H7 (cell line): Measurements from ENCODE around the gene KLHL2. TPM values are rescaled to one million over a fixed set of nuclear protein-coding genes. Genes with fewer than 3 reads are reported as not detected.
"Not testable (repeated sequence)": the region's sequence is repeated elsewhere in the genome, so short reads cannot be mapped to it uniquely, and the experiment has no call there.

ENCODE experiments used
- DNase-seq: peaks from one replicate; pipeline ENCODE4 v3.0.0; 2012
- H3K27me3 ChIP-seq: 2 replicates; pipeline ENCODE4 v1.6.0; 2011; ENCODE audit warnings: mild to moderate bottlenecking, low read length; ENCODE audit not compliant: control insufficient read depth, insufficient read depth
- H3K36me3 ChIP-seq: replicated peaks from 2 replicates; pipeline ENCODE4 v1.5.1; 2011; ENCODE audit warnings: low read length; ENCODE audit not compliant: control insufficient read depth, insufficient read depth
- H3K4me3 ChIP-seq: 2 replicates; pipeline ENCODE4 v1.5.1; 2011; ENCODE audit warnings: low read depth, mild to moderate bottlenecking, control low read depth, low read length, moderate library complexity; ENCODE audit not compliant: insufficient read depth
- total RNA-seq: library from RNA; depleted of rRNA; stranded (reverse); fragments of >200 nt; shearing (Covaris generic); gene quantifications from 2 replicates; pipeline ENCODE4 v1.2.3, GENCODE V29; 2014

Gene KLHL2
- total RNA-seq, 1 experiment from 2014 or later, result 9.6 TPM

DNA sequence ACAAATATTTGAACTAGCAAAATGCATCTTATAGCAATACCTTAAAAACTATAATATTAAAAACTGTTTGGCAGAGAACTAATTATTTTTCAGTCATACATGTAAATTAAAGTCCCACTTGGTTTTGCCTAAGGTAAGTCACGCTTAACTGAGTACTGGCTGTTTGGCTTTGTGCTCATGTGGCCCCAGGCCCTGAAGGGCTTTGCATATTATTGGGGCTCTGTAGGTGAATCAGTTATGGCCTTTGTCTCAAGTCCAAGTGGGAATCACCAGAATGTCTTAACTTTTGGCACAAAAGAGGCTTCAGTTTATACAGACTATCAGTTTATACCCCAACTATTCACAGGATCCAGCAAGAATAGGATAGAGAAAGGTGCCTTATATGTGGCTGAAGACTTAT is 29.5 kb downstream of the KLHL2 start:
- not testable (repeated sequence) for H3K4me3 ChIP-seq, DNase-seq, H3K36me3 ChIP-seq, H3K27me3 ChIP-seq

DNA sequence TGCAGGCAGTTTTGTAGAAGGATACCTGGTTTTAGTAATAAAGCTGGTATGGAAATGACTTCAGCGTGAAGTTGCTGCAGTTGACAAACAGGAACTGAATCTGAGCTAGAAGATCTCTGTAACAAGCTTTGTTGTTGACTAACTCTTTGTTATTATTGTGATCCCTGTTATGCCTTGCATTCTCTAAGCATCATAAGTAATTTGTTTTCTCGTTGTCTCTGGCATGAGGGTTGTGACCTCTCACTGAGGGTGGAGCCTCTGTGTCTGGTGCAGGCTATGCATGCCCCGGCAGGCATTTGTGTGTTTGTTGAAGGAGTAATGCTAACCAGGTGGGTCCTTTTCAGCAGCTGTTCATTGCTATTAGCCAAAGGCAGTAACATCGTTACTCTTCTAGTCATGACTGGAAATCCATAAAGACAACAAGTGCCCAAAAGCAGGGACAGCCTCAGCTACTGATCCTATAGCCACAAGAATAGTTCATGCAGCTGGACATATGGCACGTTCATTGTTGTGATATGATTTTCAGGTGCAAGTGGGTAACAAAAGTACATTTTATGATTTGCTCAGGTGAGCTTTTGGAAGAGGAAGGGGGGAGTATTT is 30.8 kb downstream of the KLHL2 start:
- not testable (repeated sequence) for DNase-seq, H3K4me3 ChIP-seq

GRCh38 chr4:165240761-165241160 is 33.4 kb downstream of the KLHL2 start:
- not testable (repeated sequence) for DNase-seq, H3K4me3 ChIP-seq, H3K27me3 ChIP-seq, H3K36me3 ChIP-seq

More for the DNA sequence above, 30.8 kb downstream of the KLHL2 start:
- H3K36me3 ChIP-seq, H3K27me3 ChIP-seq: not testable (repeated sequence)

DNA sequence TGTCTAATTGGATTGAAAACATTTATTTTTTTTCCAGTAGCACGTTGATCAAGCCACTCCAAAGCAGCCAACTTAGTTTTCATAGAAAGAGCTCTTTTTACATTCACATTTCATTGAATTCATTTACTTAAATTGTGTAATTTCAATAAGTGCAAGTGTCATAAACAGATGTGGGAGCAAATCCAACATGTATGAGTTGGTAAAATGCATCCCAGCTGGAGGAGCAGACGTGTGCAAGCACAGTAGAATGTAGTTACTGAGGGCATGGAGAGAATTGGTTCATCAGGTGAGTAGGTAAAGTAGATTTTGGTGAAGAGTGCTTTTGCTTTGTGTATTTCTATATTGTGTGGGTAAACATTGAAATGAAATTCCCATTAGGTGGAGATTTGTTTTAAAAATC is 36.8 kb downstream of the KLHL2 start:
- not testable (repeated sequence) for DNase-seq, H3K36me3 ChIP-seq, H3K27me3 ChIP-seq, H3K4me3 ChIP-seq

- not testable (repeated sequence) for H3K27me3 ChIP-seq, H3K36me3 ChIP-seq, DNase-seq, H3K4me3 ChIP-seq
These were observed 37.3 kb downstream of the KLHL2 start for GRCh38 chr4:165244587-165245186.

DNA sequence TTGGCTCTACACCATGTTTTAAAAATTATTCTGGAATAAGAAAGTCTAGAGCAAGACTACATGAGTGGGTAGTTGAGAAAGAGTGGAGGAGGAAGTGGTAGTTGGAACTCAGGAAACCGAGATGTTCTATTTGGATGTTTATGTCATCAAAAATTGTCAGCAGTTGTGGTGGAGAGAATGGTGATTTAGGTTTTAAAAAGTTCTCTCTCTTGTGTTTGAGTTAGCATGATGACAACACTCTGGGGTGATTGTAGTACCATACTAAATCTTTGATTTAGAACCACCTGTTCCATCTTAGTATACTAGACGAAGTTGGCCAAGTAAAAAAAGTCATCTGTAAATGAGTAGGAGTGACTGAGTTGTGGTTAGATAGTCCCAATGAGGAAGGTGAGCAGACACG is 40.7 kb downstream of the KLHL2 start:
- no peak overlapping the region for H3K4me3 ChIP-seq
- no peaks in the 10 kb centered on the region for H3K36me3 ChIP-seq
- no peaks in the 10 kb centered on the region for H3K27me3 ChIP-seq
- no peak for DNase-seq

DNA sequence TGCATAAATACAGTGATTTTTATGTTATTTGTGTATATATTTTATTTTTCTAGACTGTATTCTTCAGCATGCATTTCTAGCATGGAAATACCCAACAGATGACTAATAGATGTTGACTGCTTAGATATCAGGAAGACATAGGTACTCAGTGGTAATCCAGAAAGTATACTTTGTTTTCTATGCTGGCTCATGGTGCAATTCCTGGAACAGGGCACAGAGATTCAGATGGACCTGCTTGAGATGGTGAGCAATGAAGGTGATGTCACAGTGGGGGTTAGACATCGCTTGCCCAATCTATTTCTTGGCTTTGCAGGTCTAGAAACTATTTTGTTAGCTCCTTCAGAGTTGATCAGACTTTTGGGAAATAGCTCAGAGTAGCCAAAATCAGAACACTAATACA is 41.5 kb downstream of the KLHL2 start:
- not testable (repeated sequence) for H3K4me3 ChIP-seq, DNase-seq, H3K27me3 ChIP-seq, H3K36me3 ChIP-seq

DNA sequence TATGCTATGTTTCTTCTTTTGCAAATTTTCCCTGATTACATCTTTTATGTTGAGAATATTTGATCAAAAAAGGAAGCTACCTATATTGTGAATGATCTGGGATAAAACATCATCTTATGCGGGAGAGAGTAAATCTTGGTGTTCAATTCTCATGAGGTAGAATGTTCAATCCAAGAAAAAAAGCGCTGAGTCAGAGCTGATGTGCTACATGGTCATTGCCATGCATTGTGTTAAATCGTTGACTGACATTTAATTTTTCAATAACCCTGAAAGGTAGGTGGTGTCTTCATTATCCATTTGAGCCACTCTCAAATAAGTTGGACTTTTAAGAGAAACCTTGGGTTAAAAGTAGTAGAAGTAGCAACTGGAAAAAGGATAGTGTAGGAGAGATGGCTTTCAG is 47.4 kb downstream of the KLHL2 start:
- not testable (repeated sequence) for H3K36me3 ChIP-seq, H3K4me3 ChIP-seq, H3K27me3 ChIP-seq, DNase-seq

DNA sequence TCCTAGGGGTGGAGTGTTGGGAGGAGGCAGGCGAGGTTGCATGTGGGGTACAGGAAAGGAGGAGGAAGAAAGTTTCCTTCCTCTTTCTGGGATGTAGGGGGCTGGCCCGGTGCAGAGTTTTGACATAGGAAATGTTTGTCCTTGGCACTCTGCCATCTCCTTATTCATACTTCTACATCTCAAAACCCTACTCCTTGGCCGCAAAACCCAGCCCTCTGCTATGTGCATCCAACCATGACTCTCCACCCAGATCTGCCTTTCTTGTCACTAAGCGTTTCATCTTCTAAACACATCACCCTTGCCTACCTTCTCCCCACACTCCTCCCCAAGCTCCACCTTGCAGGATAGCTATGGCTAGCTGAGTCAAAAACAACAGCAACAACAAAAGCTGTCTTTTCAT is 48.1 kb downstream of the KLHL2 start:
- H3K27me3 ChIP-seq, H3K36me3 ChIP-seq, H3K4me3 ChIP-seq, DNase-seq: not testable (repeated sequence)

DNA sequence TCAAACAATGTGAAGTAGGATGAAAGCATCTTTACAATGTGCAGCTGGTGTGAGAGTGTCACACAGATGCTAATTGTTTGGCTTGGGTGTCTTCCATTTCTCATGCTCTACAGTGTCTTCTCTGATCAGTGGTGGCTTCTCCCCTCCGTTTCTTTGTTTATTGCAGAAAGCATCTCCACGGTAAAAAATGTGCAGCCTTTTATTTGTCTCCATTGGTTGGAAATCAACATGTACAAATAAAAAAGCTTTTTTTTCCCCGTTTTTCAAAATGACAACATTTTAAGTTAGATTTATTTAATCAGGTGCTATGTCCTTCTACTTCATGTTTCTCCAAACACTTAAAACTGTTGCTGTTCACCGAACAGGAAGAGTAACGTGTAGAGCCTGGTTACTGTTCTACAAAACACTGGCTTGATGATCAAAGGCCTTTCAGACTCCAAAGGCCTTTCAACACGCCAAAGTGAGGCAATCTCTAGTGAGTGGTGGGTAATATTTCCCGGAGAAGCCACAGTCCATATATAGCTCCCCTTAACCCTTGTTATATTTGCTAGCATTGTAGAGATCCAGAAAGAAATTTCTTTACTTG is 48.8 kb downstream of the KLHL2 start:
- not testable (repeated sequence) for H3K4me3 ChIP-seq, DNase-seq, H3K27me3 ChIP-seq, H3K36me3 ChIP-seq

DNA sequence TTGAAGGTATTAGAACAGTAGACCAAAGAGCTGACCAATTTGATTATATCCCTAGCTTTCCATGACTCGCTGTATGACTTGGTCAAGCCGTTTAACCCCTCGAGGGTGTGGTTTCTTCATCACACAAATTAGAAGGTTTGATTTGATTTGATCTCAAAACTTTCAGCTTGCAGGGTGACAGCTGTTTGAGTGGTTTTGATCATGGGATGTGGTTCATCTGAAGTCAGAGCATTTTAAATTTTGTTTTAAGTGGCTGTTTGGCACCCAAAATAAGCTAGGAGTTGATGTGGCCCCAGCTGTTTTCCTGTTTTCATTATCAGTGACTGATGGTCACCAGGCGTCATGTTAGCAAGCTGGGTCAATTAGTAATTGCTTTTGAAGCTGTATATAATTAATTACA is 52.4 kb downstream of the KLHL2 start:
- DNase-seq, H3K4me3 ChIP-seq, H3K27me3 ChIP-seq, H3K36me3 ChIP-seq: not testable (repeated sequence)

GRCh38 chr4:165262306-165262705 is 54.9 kb downstream of the KLHL2 start:
- H3K36me3 ChIP-seq, DNase-seq, H3K4me3 ChIP-seq, H3K27me3 ChIP-seq: not testable (repeated sequence)

- not testable (repeated sequence) for H3K36me3 ChIP-seq, H3K27me3 ChIP-seq, H3K4me3 ChIP-seq, DNase-seq
These were observed 56.1 kb downstream of the KLHL2 start for GRCh38 chr4:165263466-165263865.

DNA sequence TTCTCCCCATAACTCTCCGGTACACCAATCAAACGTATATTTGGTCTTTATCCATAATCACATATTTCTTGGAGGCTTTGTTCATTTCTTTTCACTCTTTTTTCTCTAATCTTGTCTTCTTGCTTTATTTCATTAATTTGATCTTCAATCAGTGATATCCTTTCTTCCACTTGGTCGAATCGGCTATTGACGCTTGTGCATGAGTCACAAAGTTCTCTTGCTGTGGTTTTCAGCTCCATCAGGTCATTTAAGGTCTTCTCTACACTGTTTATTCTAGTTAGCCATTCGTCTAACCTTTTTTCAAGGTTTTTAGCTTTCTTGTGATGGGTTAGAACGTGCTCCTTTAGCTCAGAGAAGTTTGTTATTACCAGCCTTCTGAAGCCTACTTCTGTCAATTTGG is 62.6 kb downstream of the KLHL2 start:
- DNase-seq, H3K4me3 ChIP-seq, H3K36me3 ChIP-seq, H3K27me3 ChIP-seq: not testable (repeated sequence)

- not testable (repeated sequence) for H3K36me3 ChIP-seq, H3K27me3 ChIP-seq, DNase-seq, H3K4me3 ChIP-seq
These were observed 66.1 kb downstream of the KLHL2 start for GRCh38 chr4:165273443-165273842.
